ENCODE measurements around the gene PLA2G3. TPM values are rescaled to one million over a fixed set of nuclear protein-coding genes. Genes with fewer than 3 reads are reported as not detected.
"Not testable (repeated sequence)": the region's sequence is repeated elsewhere in the genome, so short reads cannot be mapped to it uniquely, and the experiment has no call there.

The PLA2G3 gene
- total RNA-seq, 1 donor from 2014 or later = not detected

DNA sequence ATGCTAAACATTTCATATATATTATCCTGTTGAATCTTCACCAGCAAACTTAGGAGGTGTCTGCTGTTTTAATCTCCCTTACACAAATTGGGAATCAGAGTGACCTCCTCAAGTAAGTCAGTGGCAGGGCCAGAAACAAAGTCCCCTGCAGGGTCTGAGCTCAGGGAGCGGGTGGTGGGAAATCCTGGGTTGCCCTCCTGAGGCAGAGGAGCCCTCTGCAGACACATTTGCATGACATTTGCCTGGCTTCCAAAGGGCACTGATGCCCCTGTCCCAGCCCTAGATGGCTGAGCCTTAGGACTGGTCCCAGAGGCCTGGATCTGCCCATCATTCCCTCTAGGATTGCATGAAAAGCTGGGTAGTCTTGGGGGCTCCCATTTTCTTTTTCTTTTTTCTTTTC, 19.7 kb downstream of the PLA2G3 start:
- Histone ChIP-seq H3K9me3 (replicated peaks) (no peaks in the 10 kb centered on the region), H3K4me1 (peaks cover 58% of the 10 kb centered on the region), H3K36me3 (no peaks in the 10 kb centered on the region), H3K27ac (replicated peaks) (peak overlapping the region; percentile 93), H3K4me3 (no peak overlapping the region), H3K27me3 (ENCODE audit: low read depth) (no peaks in the 10 kb centered on the region)
- intact Hi-C loops (cut with micrococcal nuclease) = no loop called here
- DNase-seq = no peak
- TF ChIP-seq CTCF (IDR thresholded peaks at IDR 0.05; ENCODE audit: borderline replicate concordance) = no peak

GRCh38 chr22:31120230-31120629, 20.1 kb downstream of the PLA2G3 start:
- H3K36me3 ChIP-seq = no peaks in the 10 kb centered on the region
- no peak for DNase-seq
- peak overlapping the region; percentile 93 for H3K27ac ChIP-seq (replicated peaks)
- H3K9me3 ChIP-seq (replicated peaks) = no peaks in the 10 kb centered on the region
- H3K4me3 ChIP-seq = no peak overlapping the region
- H3K27me3 ChIP-seq (ENCODE audit: low read depth) = no peaks in the 10 kb centered on the region
- peaks cover 58% of the 10 kb centered on the region for H3K4me1 ChIP-seq
- intact Hi-C loops (cut with micrococcal nuclease) = no loop called here
- TF ChIP-seq CTCF (IDR thresholded peaks at IDR 0.05; ENCODE audit: borderline replicate concordance) = no peak

- H3K4me1 ChIP-seq = peaks cover 54% of the 10 kb centered on the region
- peak; percentile 58 for DNase-seq
- peak overlapping the region; percentile 93 for H3K27ac ChIP-seq (replicated peaks)
- no peak for TF ChIP-seq CTCF (IDR thresholded peaks at IDR 0.05; ENCODE audit: borderline replicate concordance)
- no peaks in the 10 kb centered on the region for H3K9me3 ChIP-seq (replicated peaks)
- H3K27me3 ChIP-seq (ENCODE audit: low read depth) = no peaks in the 10 kb centered on the region
- H3K4me3 ChIP-seq = peak overlapping the region; percentile 20
- H3K36me3 ChIP-seq = no peaks in the 10 kb centered on the region
- intact Hi-C loops (cut with micrococcal nuclease) = no loop called here
Measured at GRCh38 chr22:31119026-31119717, 21.1 kb downstream of the PLA2G3 start.

DNA sequence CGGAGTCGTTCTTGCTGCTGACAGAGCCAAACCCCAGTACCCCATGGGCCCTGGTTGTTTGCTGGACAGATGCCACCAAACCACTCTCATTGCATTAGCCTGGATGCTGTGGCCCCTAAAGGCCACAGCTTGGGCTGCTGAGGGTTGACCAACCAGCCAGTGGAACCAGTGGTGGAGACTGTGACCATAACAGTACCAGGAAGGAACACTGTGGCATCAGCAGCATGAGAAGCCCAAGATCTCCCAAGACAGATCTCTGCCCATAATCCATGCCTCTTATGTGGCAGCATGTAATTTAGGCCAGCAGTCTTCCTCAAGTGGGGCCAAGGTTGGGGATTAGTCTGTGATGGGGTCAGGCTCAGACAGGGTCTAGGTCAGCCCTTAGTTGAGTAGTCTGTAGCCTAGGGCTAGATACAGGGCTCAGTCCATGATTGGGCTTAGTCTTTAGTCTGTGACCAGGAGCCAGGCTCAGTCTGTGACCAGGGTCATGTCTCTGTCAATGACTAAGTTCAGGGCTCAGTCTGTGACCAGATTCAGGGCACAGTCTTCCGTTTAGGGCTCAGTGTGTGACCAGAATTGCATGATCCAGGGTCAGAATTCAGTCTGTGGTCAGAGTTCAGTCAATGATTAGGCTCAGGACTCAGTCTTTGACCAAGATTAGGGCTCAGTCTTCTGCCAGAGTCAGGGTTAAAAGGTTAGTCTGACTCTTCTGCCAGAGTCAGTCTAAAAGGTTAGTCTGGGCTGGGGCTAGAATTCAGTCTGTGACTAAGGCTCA, 22.1 kb downstream of the PLA2G3 start:
- no peak for TF ChIP-seq CTCF (IDR thresholded peaks at IDR 0.05; ENCODE audit: borderline replicate concordance)
- DNase-seq = no peak
- Histone ChIP-seq H3K4me1 (peaks cover 46% of the 10 kb centered on the region), H3K4me3 (no peak overlapping the region), H3K27ac (replicated peaks) (peak overlapping the region; percentile 93), H3K9me3 (replicated peaks) (no peaks in the 10 kb centered on the region), H3K27me3 (ENCODE audit: low read depth) (no peaks in the 10 kb centered on the region), H3K36me3 (no peaks in the 10 kb centered on the region)
- intact Hi-C loops (cut with micrococcal nuclease) = no loop called here

DNA sequence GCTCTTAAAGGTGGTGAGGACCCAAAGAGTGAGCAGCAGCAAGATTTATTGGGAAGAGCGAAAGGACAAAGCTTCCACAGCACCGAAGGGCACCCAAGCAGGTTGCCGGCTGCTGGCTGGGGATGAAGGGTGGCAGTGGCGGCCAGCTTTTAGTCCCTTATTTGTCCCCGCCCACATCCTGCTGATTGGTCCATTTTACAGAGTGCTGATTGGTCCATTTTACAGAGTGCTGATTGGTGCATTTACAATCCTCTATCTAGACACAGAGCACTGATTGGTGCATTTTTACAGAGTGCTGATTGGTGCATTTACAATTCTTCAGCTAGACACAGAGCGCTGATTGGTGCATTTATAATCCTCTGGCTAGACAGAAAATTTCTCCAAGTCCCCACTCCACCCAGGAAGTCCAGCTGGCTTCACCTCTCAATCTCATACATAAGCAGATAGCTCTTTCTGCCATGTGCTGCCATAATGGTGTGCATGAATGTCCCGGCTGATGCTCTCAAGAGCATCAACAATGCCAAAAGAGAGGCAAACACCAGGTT, 27.7 kb downstream of the PLA2G3 start:
- not testable (repeated sequence) for H3K27ac ChIP-seq (replicated peaks)

GRCh38 chr22:31107894-31108218, 32.5 kb downstream of the PLA2G3 start:
- no peaks in the 10 kb centered on the region for H3K9me3 ChIP-seq (replicated peaks)
- H3K4me1 ChIP-seq = peaks cover 43% of the 10 kb centered on the region
- TF ChIP-seq CTCF (IDR thresholded peaks at IDR 0.05; ENCODE audit: borderline replicate concordance) = no peak
- peak overlapping the region; percentile 85 for H3K4me3 ChIP-seq
- no peaks in the 10 kb centered on the region for H3K27me3 ChIP-seq (ENCODE audit: low read depth)
- DNase-seq = no peak
- intact Hi-C loops (cut with micrococcal nuclease) = no loop called here
- peak overlapping the region; percentile 95 for H3K27ac ChIP-seq (replicated peaks)
- peaks cover 26% of the 10 kb centered on the region for H3K36me3 ChIP-seq

More for the DNA sequence above, 27.7 kb downstream of the PLA2G3 start:
- not testable (repeated sequence) for H3K4me1 ChIP-seq; H3K36me3 ChIP-seq; H3K9me3 ChIP-seq (replicated peaks); DNase-seq; H3K27me3 ChIP-seq (ENCODE audit: low read depth); H3K4me3 ChIP-seq
- intact Hi-C loops (cut with micrococcal nuclease) = loop anchor here (5.0 kb wide), 1 partner anchor 35 kb away; no protein-coding TSS in a partner anchor
